GM23338 (cell line): ENCODE measurements around the gene DNASE1.

ENCODE experiments used
- CREB1 ChIP-seq: fragments of 250-450 bp; sonication (Bioruptor Pico); IDR thresholded peaks from 2 replicates; pipeline ENCODE4 v1.5.0; 2020; ENCODE audit warnings: low read depth, mild to moderate bottlenecking, moderate library complexity
- CTCF ChIP-seq, 2 experiments: fragments of 200-600 bp in 1 of 2; sonication (generic) in 1 of 2; conservative IDR thresholded peaks; 2 replicates each; pipeline versions ENCODE4 v1.5.1 to v1.6.1; 2016 to 2017; ENCODE audit warnings: antibody characterized with exemption in 2 of 2, low read depth in 2 of 2, mild to moderate bottlenecking in 2 of 2, moderate library complexity in 1 of 2
- ETS1 ChIP-seq: IDR thresholded peaks from 2 replicates; pipeline ENCODE4 v1.6.1; 2016; ENCODE audit warnings: antibody characterized with exemption
- EZH2 ChIP-seq: fragments of 200-600 bp; sonication (generic); IDR thresholded peaks from one replicate; pipeline ENCODE4 v1.8.0; 2017; ENCODE audit warnings: antibody characterized with exemption, mild to moderate bottlenecking, low read depth; ENCODE audit not compliant: unreplicated experiment
- EZH2phosphoT487 ChIP-seq: fragments of 200-600 bp; sonication (generic); IDR thresholded peaks from one replicate; pipeline ENCODE4 v1.8.1; 2018; ENCODE audit warnings: antibody characterized with exemption; ENCODE audit not compliant: unreplicated experiment
- JUNB ChIP-seq: IDR thresholded peaks from one replicate; pipeline ENCODE4 v1.6.1; 2016; ENCODE audit warnings: antibody characterized with exemption; ENCODE audit not compliant: unreplicated experiment
- NANOG ChIP-seq: IDR thresholded peaks from 2 replicates; pipeline ENCODE4 v1.6.1; 2016; ENCODE audit warnings: antibody characterized with exemption, borderline replicate concordance
- POLR2AphosphoS5 ChIP-seq: IDR thresholded peaks from 2 replicates; pipeline ENCODE4 v1.6.1; 2016; ENCODE audit warnings: antibody characterized with exemption, low read depth
- REST ChIP-seq: IDR thresholded peaks from one replicate; pipeline ENCODE4 v1.6.1; 2018; ENCODE audit warnings: antibody characterized with exemption; ENCODE audit not compliant: unreplicated experiment
- STAT1 ChIP-seq: IDR thresholded peaks from one replicate; pipeline ENCODE4 v1.6.1; 2016; ENCODE audit warnings: antibody characterized with exemption; ENCODE audit not compliant: unreplicated experiment
- ZNF114 ChIP-seq: fragments of 250-450 bp; sonication (Bioruptor Pico); IDR thresholded peaks from 2 replicates; pipeline ENCODE4 v1.5.0; 2020; ENCODE audit warnings: mild to moderate bottlenecking, moderate library complexity
- ZNF331 ChIP-seq: fragments of 250-450 bp; sonication (Bioruptor Pico); IDR thresholded peaks from 2 replicates; pipeline ENCODE4 v1.5.0; 2020; ENCODE audit warnings: low read depth, mild to moderate bottlenecking, moderate library complexity
- ZNF462 ChIP-seq: fragments of 250-450 bp; sonication (Bioruptor Pico); IDR thresholded peaks from 2 replicates; pipeline ENCODE4 v1.5.0; 2020; ENCODE audit warnings: mild to moderate bottlenecking, moderate library complexity

- TF ChIP-seq JUNB, result no peak
- no peak for TF ChIP-seq CTCF (conservative IDR thresholded peaks at IDR 0.05; ENCODE audit: low read depth in 2 of 2)
- TF ChIP-seq REST, result no peak
- TF ChIP-seq EZH2phosphoT487, result no peak
- no peak for TF ChIP-seq EZH2
- no peak for TF ChIP-seq STAT1
- TF ChIP-seq ETS1, result no peak
- no peak for TF ChIP-seq POLR2AphosphoS5
- no peak for TF ChIP-seq CREB1 (CRISPR knock-in tag)
- TF ChIP-seq ZNF331 (CRISPR knock-in tag), result no peak
- no peak for TF ChIP-seq ZNF114 (CRISPR knock-in tag)
- no peak for TF ChIP-seq ZNF462
- no peak for TF ChIP-seq NANOG
Measured at GRCh38 chr16:3642397-3643094, 11.9 kb upstream of the DNASE1 start.
